Breast epithelium (tissue), 3 donors: ENCODE measurements around the gene SEBOX.

Source experiments
- CTCF ChIP-seq, 3 donors: fragments of 450-650 bp; IDR thresholded peaks; one replicate each; pipeline ENCODE4 v1.5.1; 2016 to 2017; ENCODE audit warnings: antibody characterized with exemption in 3 of 3, mild to moderate bottlenecking in 3 of 3, moderate library complexity in 3 of 3
- POLR2A ChIP-seq: fragments of 450-650 bp; IDR thresholded peaks from one replicate; pipeline ENCODE4 v1.6.1; 2016; ENCODE audit warnings: antibody characterized with exemption, mild to moderate bottlenecking, moderate library complexity
- POLR2AphosphoS5 ChIP-seq, 3 donors: sonication (generic); formaldehyde crosslinking; IDR thresholded peaks; one replicate each; pipeline ENCODE4 v1.6.1; 2017; ENCODE audit warnings: antibody characterized with exemption in 3 of 3

- TF ChIP-seq POLR2AphosphoS5 (IDR thresholded peaks at IDR 0.05) (no peak), POLR2A (no peak), CTCF (IDR thresholded peaks at IDR 0.05) (no peak)
Measured at GRCh38 chr17:28339431-28339830, 25.6 kb downstream of the SEBOX start.
